GM06990 (cell line): Measurements from ENCODE around the gene FAM53B.
A peak's percentile ranks its signal among the peaks of the same experiment; 100 is the strongest.

ENCODE experiments used
- DNase-seq: peaks from one replicate; pipeline ENCODE4 v3.0.0-alpha.2; 2011; ENCODE audit not compliant: insufficient read length; ENCODE audit errors: extremely low read depth
- H3K27me3 ChIP-seq: replicated peaks from 2 replicates; pipeline ENCODE4 v1.6.0; 2011; ENCODE audit warnings: low read length; ENCODE audit not compliant: control insufficient read depth, insufficient read depth
- H3K36me3 ChIP-seq: 2 replicates; pipeline ENCODE4 v1.5.1; 2011; ENCODE audit warnings: low read length; ENCODE audit not compliant: control insufficient read depth, insufficient read depth
- H3K4me3 ChIP-seq: replicated peaks from 2 replicates; pipeline ENCODE4 v1.5.1; 2011; ENCODE audit warnings: low read depth, mild to moderate bottlenecking, control low read depth, low read length
- CTCF ChIP-seq: IDR thresholded peaks from 2 replicates; pipeline ENCODE4 v1.5.1; 2011; ENCODE audit warnings: low read length, control low read depth, mild to moderate bottlenecking, inconsistent platforms; ENCODE audit not compliant: insufficient read depth, poor library complexity, severe bottlenecking

The FAM53B gene

GRCh38 chr10:124636271-124636995, 107.7 kb downstream of the FAM53B start:
- H3K4me3 ChIP-seq: no peak overlapping the region
- no peak for DNase-seq

DNA sequence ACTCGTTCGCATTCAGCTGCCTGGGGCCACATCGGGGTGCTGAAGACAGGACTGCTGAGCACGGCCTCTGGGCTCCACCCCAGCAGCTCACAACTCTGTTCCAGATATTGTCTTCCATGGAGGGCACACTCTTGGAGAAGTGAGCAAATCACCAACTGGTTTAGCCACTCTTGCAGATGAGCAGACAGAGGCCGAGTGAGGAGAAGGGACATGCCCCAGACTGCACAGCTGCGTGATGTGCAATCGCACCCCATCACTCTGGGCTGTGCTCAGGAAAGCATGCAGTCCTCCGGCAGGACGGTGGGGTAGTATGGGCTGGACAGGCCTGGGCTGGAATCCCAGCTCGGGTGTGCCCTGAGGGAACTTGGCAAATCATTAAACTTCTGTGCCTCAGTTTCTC, 111.6 kb downstream of the FAM53B start:
- no peak for TF ChIP-seq CTCF

More at GRCh38 chr10:124636271-124636995, 107.7 kb downstream of the FAM53B start:
- Histone ChIP-seq H3K36me3 (peaks cover 2% of the 10 kb centered on the region; the same call in 1 of the 2 replicates), H3K27me3 (no peaks in the 10 kb centered on the region)
- no peak for TF ChIP-seq CTCF

GRCh38 chr10:124632064-124632531, 112.1 kb downstream of the FAM53B start:
- TF ChIP-seq CTCF: peak; percentile 33
- no peaks in the 10 kb centered on the region; the same call in 1 of the 2 replicates for H3K36me3 ChIP-seq
- no peak for DNase-seq
- no peak overlapping the region for H3K4me3 ChIP-seq
- H3K27me3 ChIP-seq: no peaks in the 10 kb centered on the region

More for the DNA sequence above, 111.6 kb downstream of the FAM53B start:
- DNase-seq: no peak
- no peaks in the 10 kb centered on the region for H3K27me3 ChIP-seq
- no peak overlapping the region for H3K4me3 ChIP-seq
- H3K36me3 ChIP-seq: peaks cover 2% of the 10 kb centered on the region; the same call in 1 of the 2 replicates

DNA sequence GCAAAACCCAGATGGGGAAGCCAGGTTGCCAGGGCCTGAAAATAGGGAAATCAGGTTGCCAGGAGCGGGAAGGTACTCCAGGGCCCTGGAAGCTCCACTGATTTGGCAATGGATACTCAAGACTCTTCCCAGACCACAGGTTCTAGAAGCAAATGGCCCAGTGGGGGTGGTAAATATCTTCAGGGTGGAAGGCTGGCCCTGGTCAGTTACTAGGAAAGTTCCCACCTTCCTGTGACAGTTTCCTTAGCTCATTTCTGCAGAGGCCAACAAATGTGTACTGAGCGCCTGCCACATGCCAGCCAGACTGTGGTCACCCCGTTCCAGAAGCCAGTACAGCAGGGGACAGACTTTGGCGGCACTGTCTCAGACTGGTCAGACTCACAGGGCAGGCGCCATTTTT, 113.6 kb downstream of the FAM53B start:
- no peak overlapping the region for H3K4me3 ChIP-seq
- no peak for DNase-seq
- no peak for TF ChIP-seq CTCF
- H3K36me3 ChIP-seq: no peaks in the 10 kb centered on the region; the same call in 1 of the 2 replicates
- no peaks in the 10 kb centered on the region for H3K27me3 ChIP-seq

GRCh38 chr10:124629842-124630241, 114.3 kb downstream of the FAM53B start:
- no peak for DNase-seq
- Histone ChIP-seq H3K27me3 (no peaks in the 10 kb centered on the region), H3K4me3 (no peak overlapping the region), H3K36me3 (no peaks in the 10 kb centered on the region; the same call in 1 of the 2 replicates)
- TF ChIP-seq CTCF: no peak
